ENCODE measurements around the gene MBD6.

MBD6 gene

GRCh38 chr12:57529831-57530230 is 7.2 kb downstream of the MBD6 start:
- Histone ChIP-seq H3K36me3 (ENCODE audit: insufficient read depth, insufficient read length, low read length) (peaks cover 95% of the 10 kb centered on the region), H3K4me3 (ENCODE audit: insufficient read length, low read depth) (no peak overlapping the region), H3K27me3 (ENCODE audit: insufficient read depth, insufficient read length) (no peaks in the 10 kb centered on the region), H3K4me1 (ENCODE audit: insufficient read depth, insufficient read length) (peaks cover 4% of the 10 kb centered on the region), H3K9me3 (ENCODE audit: insufficient read depth, low read length) (no peaks in the 10 kb centered on the region), H3K9ac (ENCODE audit: insufficient read length, low read depth) (no peak overlapping the region)
- no peak for DNase-seq (ENCODE audit: low read depth, low spot score)
- no peak for TF ChIP-seq YY1 (IDR thresholded peaks at IDR 0.05; ENCODE audit: insufficient read depth, insufficient read length)
- TF ChIP-seq ZNF274 (IDR thresholded peaks at IDR 0.05; ENCODE audit: low read depth, low read length) = no peak
- TF ChIP-seq SUZ12 (IDR thresholded peaks at IDR 0.05; ENCODE audit: extremely low read depth, insufficient read depth, insufficient read length) = no peak

- Histone ChIP-seq H3K27me3 (ENCODE audit: insufficient read depth, insufficient read length) (no peaks in the 10 kb centered on the region), H3K4me1 (ENCODE audit: insufficient read depth, insufficient read length) (peaks cover 4% of the 10 kb centered on the region), H3K9me3 (ENCODE audit: insufficient read depth, low read length) (no peaks in the 10 kb centered on the region), H3K36me3 (ENCODE audit: insufficient read depth, insufficient read length, low read length) (peaks cover 95% of the 10 kb centered on the region), H3K4me3 (ENCODE audit: insufficient read length, low read depth) (no peak overlapping the region), H3K9ac (ENCODE audit: insufficient read length, low read depth) (no peak overlapping the region)
- DNase-seq (ENCODE audit: low read depth, low spot score) = no peak
- TF ChIP-seq ZNF274 (IDR thresholded peaks at IDR 0.05; ENCODE audit: low read depth, low read length) (no peak), SUZ12 (IDR thresholded peaks at IDR 0.05; ENCODE audit: extremely low read depth, insufficient read depth, insufficient read length) (no peak), YY1 (IDR thresholded peaks at IDR 0.05; ENCODE audit: insufficient read depth, insufficient read length) (no peak)
Observed at GRCh38 chr12:57530396-57531142, 7.9 kb downstream of the MBD6 start.

DNA sequence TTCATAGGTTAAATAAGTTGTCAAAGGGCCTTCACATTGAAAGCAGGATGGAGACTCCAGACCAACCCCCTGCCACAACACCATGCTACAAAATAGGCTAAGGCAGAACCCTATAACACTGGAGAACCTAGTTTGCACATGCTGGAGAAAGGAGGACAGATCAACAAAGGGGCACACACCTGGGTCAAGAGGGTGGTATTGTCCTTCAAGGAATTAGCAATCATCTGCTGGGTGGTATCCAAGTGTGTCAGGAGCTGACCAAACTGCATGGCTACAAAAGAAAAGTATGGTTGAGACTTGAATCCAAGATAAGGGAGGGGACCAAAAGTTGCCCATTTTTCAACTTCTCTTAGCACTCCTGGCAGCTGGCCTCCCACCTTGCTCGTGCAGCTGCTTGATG is 9.2 kb downstream of the MBD6 start:
- no peak for DNase-seq (ENCODE audit: low read depth, low spot score)
- Histone ChIP-seq H3K36me3 (ENCODE audit: insufficient read depth, insufficient read length, low read length) (peaks cover 93% of the 10 kb centered on the region), H3K4me3 (ENCODE audit: insufficient read length, low read depth) (no peak overlapping the region), H3K9me3 (ENCODE audit: insufficient read depth, low read length) (no peaks in the 10 kb centered on the region), H3K9ac (ENCODE audit: insufficient read length, low read depth) (no peak overlapping the region), H3K4me1 (ENCODE audit: insufficient read depth, insufficient read length) (no peaks in the 10 kb centered on the region), H3K27me3 (ENCODE audit: insufficient read depth, insufficient read length) (no peaks in the 10 kb centered on the region)
- TF ChIP-seq YY1 (IDR thresholded peaks at IDR 0.05; ENCODE audit: insufficient read depth, insufficient read length) (no peak), SUZ12 (IDR thresholded peaks at IDR 0.05; ENCODE audit: extremely low read depth, insufficient read depth, insufficient read length) (no peak), ZNF274 (IDR thresholded peaks at IDR 0.05; ENCODE audit: low read depth, low read length) (no peak)

GRCh38 chr12:57533108-57533507 is 10.5 kb downstream of the MBD6 start:
- Histone ChIP-seq H3K9me3 (ENCODE audit: insufficient read depth, low read length) (no peaks in the 10 kb centered on the region), H3K9ac (ENCODE audit: insufficient read length, low read depth) (no peak overlapping the region), H3K4me3 (ENCODE audit: insufficient read length, low read depth) (no peak overlapping the region), H3K27me3 (ENCODE audit: insufficient read depth, insufficient read length) (no peaks in the 10 kb centered on the region), H3K4me1 (ENCODE audit: insufficient read depth, insufficient read length) (no peaks in the 10 kb centered on the region), H3K36me3 (ENCODE audit: insufficient read depth, insufficient read length, low read length) (peaks cover 88% of the 10 kb centered on the region)
- TF ChIP-seq ZNF274 (IDR thresholded peaks at IDR 0.05; ENCODE audit: low read depth, low read length) (no peak), YY1 (IDR thresholded peaks at IDR 0.05; ENCODE audit: insufficient read depth, insufficient read length) (no peak), SUZ12 (IDR thresholded peaks at IDR 0.05; ENCODE audit: extremely low read depth, insufficient read depth, insufficient read length) (no peak)
- DNase-seq (ENCODE audit: low read depth, low spot score) = no peak

GRCh38 chr12:57534250-57534649 is 11.6 kb downstream of the MBD6 start:
- no peaks in the 10 kb centered on the region for H3K4me1 ChIP-seq (ENCODE audit: insufficient read depth, insufficient read length)
- H3K9ac ChIP-seq (ENCODE audit: insufficient read length, low read depth) = no peak overlapping the region
- DNase-seq (ENCODE audit: low read depth, low spot score) = no peak
- no peak for TF ChIP-seq ZNF274 (IDR thresholded peaks at IDR 0.05; ENCODE audit: low read depth, low read length)
- no peak for TF ChIP-seq SUZ12 (IDR thresholded peaks at IDR 0.05; ENCODE audit: extremely low read depth, insufficient read depth, insufficient read length)
- no peak for TF ChIP-seq YY1 (IDR thresholded peaks at IDR 0.05; ENCODE audit: insufficient read depth, insufficient read length)
- H3K36me3 ChIP-seq (ENCODE audit: insufficient read depth, insufficient read length, low read length) = peaks cover 88% of the 10 kb centered on the region
- no peak overlapping the region for H3K4me3 ChIP-seq (ENCODE audit: insufficient read length, low read depth)
- H3K9me3 ChIP-seq (ENCODE audit: insufficient read depth, low read length) = no peaks in the 10 kb centered on the region
- no peaks in the 10 kb centered on the region for H3K27me3 ChIP-seq (ENCODE audit: insufficient read depth, insufficient read length)

GRCh38 chr12:57534991-57535543 is 12.4 kb downstream of the MBD6 start:
- TF ChIP-seq SUZ12 (IDR thresholded peaks at IDR 0.05; ENCODE audit: extremely low read depth, insufficient read depth, insufficient read length) = no peak
- no peak for TF ChIP-seq YY1 (IDR thresholded peaks at IDR 0.05; ENCODE audit: insufficient read depth, insufficient read length)
- no peak for TF ChIP-seq ZNF274 (IDR thresholded peaks at IDR 0.05; ENCODE audit: low read depth, low read length)
- no peak for DNase-seq (ENCODE audit: low read depth, low spot score)
- H3K4me3 ChIP-seq (ENCODE audit: insufficient read length, low read depth) = no peak overlapping the region
- H3K27me3 ChIP-seq (ENCODE audit: insufficient read depth, insufficient read length) = no peaks in the 10 kb centered on the region
- no peaks in the 10 kb centered on the region for H3K9me3 ChIP-seq (ENCODE audit: insufficient read depth, low read length)
- H3K4me1 ChIP-seq (ENCODE audit: insufficient read depth, insufficient read length) = no peaks in the 10 kb centered on the region
- peaks cover 84% of the 10 kb centered on the region for H3K36me3 ChIP-seq (ENCODE audit: insufficient read depth, insufficient read length, low read length)
- no peak overlapping the region for H3K9ac ChIP-seq (ENCODE audit: insufficient read length, low read depth)

DNA sequence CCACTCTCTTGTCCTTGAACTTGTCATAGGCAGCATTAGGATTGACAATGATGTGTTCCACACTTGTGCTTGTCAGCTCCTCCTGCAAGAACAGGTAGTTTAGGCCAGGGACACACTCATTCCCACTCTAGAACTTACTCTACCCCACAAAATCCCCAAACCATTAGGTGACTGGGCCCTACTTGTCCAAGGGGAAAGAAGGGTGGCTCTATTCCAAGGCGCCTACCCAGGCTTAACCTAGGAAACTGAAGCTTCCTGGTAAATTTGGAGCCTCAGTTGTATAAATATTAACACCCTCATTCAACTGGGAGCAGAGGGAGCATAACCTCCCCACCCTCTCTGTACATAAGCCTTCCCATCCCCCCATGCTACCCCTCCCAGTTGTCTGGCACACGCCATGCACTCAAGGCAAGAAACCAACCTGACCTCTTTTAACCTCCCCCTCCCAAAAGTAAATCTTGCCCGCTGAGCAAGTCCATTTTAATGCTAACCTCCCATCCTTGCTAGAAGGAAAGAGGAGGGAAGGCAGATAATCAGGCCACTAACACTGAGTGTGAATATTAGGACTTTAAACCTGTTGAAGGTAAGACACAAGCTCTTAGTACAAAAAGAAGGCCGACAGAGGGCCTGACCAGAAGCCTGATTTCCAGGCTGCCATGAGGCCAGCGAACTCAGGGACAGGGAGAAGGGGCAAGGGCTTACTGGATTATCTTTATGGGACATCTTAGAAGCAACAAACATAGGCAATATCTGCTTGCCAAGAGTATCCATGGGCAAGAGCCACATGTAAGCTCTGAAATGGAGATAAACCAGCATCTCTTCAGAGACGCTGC is 13.4 kb downstream of the MBD6 start:
- no peaks in the 10 kb centered on the region for H3K4me1 ChIP-seq (ENCODE audit: insufficient read depth, insufficient read length)
- H3K36me3 ChIP-seq (ENCODE audit: insufficient read depth, insufficient read length, low read length) = peaks cover 81% of the 10 kb centered on the region
- DNase-seq (ENCODE audit: low read depth, low spot score) = no peak
- TF ChIP-seq ZNF274 (IDR thresholded peaks at IDR 0.05; ENCODE audit: low read depth, low read length) (no peak), SUZ12 (IDR thresholded peaks at IDR 0.05; ENCODE audit: extremely low read depth, insufficient read depth, insufficient read length) (no peak), YY1 (IDR thresholded peaks at IDR 0.05; ENCODE audit: insufficient read depth, insufficient read length) (no peak)
- no peak overlapping the region for H3K9ac ChIP-seq (ENCODE audit: insufficient read length, low read depth)
- no peaks in the 10 kb centered on the region for H3K9me3 ChIP-seq (ENCODE audit: insufficient read depth, low read length)
- no peaks in the 10 kb centered on the region for H3K27me3 ChIP-seq (ENCODE audit: insufficient read depth, insufficient read length)
- H3K4me3 ChIP-seq (ENCODE audit: insufficient read length, low read depth) = no peak overlapping the region
